WTC11 (cell line): ENCODE results near the gene C22orf23.

Experiments used
- ELF4 ChIP-seq: sonication (generic); formaldehyde crosslinking; IDR thresholded peaks from 2 replicates; pipeline ENCODE4 v1.8.1; 2022; ENCODE audit warnings: low read depth, mild to moderate bottlenecking, moderate library complexity, missing genetic modification reagents
- SOX15 ChIP-seq: fragments of 250-450 bp; sonication (Bioruptor Pico); IDR thresholded peaks from 2 replicates; pipeline ENCODE4 v1.9.0; 2021; ENCODE audit warnings: mild to moderate bottlenecking
- SP1 ChIP-seq: sonication (generic); formaldehyde crosslinking; conservative IDR thresholded peaks from 2 replicates; pipeline ENCODE4 v1.8.1; 2022; ENCODE audit warnings: missing genetic modification reagents
- TF ChIP-seq, protein P1 (sequence below): fragments of 200-600 bp; IDR thresholded peaks from 2 replicates; pipeline ENCODE4 v1.8.0; 2022; ENCODE audit warnings: antibody characterized with exemption
- TF ChIP-seq, protein P2 (sequence below): sonication (generic); formaldehyde crosslinking; IDR thresholded peaks from 2 replicates; pipeline ENCODE4 v1.8.1; 2023; ENCODE audit warnings: mild to moderate bottlenecking, missing genetic modification reagents, moderate library complexity

DNA sequence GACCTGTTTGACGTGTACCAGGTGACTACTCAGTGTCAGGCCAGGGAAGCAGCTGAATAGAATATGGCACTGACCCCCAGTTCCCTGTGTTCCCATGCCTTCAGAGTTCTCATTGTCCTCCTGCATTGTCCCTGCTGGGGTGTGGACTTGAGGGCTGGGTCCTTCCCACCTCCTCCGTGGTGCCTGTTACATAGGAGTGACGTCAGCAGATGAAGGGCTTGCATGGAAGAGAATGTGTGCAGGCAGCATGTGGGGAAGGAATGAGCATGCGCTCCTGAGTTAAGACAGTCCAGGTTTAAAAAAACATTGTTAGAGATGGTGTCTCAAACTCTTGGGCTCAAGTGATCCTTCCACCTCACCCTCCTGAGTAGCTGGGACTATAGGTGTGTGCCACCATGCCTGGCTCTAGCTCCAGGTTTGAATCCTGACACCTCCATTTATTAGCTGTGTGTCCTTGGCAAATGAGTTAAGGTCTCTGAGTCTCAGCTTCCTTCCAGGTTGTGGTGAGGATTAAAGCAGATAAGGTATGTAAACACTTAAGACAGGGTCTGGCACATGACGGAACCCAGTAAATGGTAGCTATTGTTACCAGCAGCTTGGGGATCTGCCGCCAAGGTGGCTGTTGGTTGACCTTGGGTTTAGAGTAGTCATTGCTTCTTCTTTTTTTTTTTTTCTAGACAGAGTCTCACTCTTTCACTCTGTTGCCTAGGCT is 38.5 kb upstream of the C22orf23 start:
- no peak for TF ChIP-seq SP1 (CRISPR knock-in tag)
- TF ChIP-seq ELF4 (CRISPR knock-in tag), result no peak
- TF ChIP-seq, protein P1, sequence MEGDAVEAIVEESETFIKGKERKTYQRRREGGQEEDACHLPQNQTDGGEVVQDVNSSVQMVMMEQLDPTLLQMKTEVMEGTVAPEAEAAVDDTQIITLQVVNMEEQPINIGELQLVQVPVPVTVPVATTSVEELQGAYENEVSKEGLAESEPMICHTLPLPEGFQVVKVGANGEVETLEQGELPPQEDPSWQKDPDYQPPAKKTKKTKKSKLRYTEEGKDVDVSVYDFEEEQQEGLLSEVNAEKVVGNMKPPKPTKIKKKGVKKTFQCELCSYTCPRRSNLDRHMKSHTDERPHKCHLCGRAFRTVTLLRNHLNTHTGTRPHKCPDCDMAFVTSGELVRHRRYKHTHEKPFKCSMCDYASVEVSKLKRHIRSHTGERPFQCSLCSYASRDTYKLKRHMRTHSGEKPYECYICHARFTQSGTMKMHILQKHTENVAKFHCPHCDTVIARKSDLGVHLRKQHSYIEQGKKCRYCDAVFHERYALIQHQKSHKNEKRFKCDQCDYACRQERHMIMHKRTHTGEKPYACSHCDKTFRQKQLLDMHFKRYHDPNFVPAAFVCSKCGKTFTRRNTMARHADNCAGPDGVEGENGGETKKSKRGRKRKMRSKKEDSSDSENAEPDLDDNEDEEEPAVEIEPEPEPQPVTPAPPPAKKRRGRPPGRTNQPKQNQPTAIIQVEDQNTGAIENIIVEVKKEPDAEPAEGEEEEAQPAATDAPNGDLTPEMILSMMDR, result no peak
- TF ChIP-seq, protein P2, sequence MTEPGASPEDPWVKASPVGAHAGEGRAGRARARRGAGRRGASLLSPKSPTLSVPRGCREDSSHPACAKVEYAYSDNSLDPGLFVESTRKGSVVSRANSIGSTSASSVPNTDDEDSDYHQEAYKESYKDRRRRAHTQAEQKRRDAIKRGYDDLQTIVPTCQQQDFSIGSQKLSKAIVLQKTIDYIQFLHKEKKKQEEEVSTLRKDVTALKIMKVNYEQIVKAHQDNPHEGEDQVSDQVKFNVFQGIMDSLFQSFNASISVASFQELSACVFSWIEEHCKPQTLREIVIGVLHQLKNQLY (CRISPR knock-in tag), result no peak
- no peak for TF ChIP-seq SOX15
